ENCODE measurements around the gene PATE1. TPM values are rescaled to one million over a fixed set of nuclear protein-coding genes. Genes with fewer than 3 reads are reported as not detected.
"Not testable (repeated sequence)": the region's sequence is repeated elsewhere in the genome, so short reads cannot be mapped to it uniquely, and the experiment has no call there.

PATE1 gene
- total RNA-seq, result not detected

DNA sequence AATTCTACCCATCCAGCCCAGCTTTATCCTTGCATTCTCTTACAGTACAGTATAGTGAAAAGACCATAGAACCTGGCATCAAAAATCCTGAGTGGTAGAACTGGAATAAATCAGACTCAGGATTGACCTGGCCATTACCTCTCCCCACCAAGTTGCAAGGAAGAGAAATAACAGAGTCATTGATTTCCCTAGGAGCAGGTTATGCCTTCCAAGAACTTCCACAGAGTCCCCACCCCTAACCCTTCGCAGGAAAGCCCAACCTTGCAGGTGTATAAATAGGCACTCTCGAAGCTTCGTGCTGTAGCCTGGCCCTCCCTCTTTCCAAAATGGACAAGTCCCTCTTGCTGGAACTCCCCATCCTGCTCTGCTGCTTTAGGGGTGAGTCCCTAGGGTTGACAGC, at the start of gene PATE1:
PATE1 (plus strand) TSS at position 301 of the 400 bp plus-strand sequence; CDS start at position 327, 26 bp downstream.
- POLR2A ChIA-PET, result no interaction called here
- CTCF ChIA-PET, result no interaction called here

DNA sequence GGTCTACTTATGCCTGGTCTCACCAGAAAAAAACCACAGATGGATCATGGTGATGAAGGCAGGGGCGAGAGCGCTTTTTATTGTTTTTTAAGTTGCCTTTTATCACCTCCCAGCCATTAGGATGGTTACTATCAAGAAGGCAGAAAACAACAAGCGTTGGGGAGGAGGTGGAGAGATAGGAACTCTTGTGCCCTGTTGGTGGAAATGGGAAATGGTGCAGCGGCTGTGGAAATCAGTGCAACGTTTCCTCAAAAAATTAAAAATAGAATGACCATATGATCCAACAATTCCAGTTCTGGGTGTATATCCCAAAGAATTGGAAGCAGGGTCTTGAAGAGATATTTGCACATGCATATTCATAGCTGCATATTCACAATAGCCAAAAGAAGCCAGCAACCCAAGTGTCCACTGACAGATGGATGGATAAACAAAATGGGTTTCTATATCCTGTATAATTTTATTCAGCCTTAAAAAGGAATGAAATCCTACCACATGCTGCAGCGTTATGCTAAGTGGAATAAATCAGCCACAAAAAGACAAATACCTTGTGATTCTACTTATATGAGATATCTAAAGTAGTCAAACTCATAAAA, 45.0 kb upstream of the PATE1 start:
- ChIA-PET POLR2A (no interaction called here), CTCF (no interaction called here)

- POLR2A ChIA-PET, result no interaction called here
These were observed 44.0 kb upstream of the PATE1 start for GRCh38 chr11:125701858-125702621.

DNA sequence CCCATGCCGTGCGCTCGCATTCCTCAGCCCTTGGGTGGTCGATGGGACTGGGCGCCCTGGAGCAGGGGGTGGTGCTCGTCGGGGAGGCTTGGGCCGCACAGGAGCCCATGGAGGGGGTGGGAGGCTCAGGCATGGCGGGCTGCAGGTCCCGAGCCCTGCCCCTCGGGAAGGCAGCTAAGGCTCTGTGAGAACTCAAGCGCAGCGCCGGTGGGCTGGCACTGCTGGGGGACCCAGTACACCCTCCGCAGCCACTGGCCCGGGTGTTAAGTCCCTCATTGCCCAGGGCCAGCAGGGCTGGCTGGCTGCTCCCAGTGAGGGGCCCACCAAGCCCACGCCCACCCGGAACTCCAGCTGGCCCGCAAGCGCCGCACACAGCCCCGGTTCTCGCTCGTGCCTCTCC, 41.4 kb upstream of the PATE1 start:
- POLR2A ChIA-PET, CTCF ChIA-PET: not testable (repeated sequence)

More at GRCh38 chr11:125701858-125702621, 44.0 kb upstream of the PATE1 start:
- CTCF ChIA-PET, result no interaction called here

- POLR2A ChIA-PET, result no interaction called here
- CTCF ChIA-PET, result no interaction called here
These were observed 25.3 kb upstream of the PATE1 start for GRCh38 chr11:125720781-125721180.

- POLR2A ChIA-PET, result no interaction called here
These were observed 22.0 kb upstream of the PATE1 start for GRCh38 chr11:125724125-125724524.

DNA sequence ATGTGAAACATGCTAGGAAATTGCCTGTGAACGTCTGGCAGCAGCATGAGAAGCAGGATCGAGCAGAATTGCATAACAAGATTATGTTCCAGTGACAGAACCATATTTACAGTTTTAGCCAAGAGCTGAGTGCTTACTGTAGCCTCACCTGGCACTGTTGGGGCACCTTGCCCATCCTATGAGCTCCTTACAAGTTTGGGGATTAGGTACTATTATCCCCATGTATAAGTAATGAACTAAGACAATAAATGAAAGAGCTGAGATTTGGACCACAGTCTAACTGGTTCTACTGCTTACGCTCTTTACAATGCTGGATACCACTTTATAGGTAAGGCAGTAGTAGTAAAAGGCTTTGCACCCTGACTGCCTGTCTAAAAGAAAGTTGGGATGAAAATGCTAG, 17.1 kb upstream of the PATE1 start:
- CTCF ChIA-PET, result no interaction called here

More at GRCh38 chr11:125724125-125724524, 22.0 kb upstream of the PATE1 start:
- CTCF ChIA-PET, result no interaction called here

DNA sequence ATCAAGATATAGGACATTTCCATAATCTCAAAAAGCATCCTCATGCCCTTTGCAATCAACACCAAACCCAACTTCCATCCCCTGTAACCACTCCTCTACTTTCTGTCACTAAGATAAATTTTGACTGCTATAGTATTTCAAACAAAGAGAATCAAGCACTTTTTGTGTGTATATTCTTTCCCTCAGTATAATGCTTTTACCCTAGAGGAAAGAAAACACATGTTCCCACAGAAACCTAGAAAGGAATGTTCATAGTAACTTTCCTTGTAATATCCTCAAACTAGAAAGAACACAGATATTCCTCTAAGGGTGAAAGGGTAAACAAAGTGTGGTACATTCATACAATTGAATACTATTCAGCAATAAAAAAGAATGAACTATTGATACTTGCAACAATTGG, 5.5 kb upstream of the PATE1 start:
- CTCF ChIA-PET, result no interaction called here
- POLR2A ChIA-PET, result no interaction called here

More for the DNA sequence above, 17.1 kb upstream of the PATE1 start:
- POLR2A ChIA-PET, result no interaction called here

DNA sequence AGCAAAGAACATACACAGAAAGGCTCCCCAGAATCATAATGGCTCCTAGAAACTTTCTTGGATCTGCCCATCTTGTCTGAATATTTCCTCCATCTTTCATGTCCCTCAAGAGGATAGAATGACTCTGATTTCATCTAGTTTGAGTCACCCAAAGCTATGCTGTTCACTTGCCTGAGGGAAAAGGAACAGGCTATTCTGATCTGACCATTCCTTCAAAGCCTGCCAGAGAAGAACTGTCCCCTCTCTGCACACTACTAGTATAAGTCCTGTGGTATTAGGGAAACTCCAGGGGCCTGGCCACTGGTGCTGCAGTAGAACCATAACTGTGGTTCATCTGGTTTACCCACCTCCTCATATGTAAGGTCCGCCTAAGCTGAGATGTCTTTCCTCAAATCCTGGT, 2.4 kb upstream of the PATE1 start:
- ChIA-PET CTCF (no interaction called here), POLR2A (no interaction called here)

- ChIA-PET POLR2A (no interaction called here), CTCF (no interaction called here)
These were observed 4.5 kb downstream of the PATE1 start for GRCh38 chr11:125750629-125751028.

DNA sequence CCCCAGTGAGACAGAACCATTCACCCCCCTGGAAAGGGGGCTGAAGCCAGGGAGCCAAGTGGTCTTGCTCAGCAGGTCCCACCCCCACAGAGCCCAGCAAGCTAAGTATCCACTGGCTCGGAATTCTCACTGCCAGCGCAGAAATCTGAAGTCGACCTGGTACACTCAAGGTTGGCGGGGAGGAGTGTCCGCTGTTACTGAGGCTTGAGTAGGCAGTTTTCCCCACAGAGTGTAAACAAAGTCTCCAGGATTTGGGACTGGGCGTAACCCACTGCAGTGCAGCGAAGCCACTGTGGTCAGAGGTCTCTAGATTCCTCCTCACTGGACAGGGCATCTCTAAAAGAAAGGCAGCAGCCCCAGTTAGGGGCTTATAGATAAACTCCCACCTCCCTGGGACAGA, 10.0 kb downstream of the PATE1 start:
- CTCF ChIA-PET, result no interaction called here
- POLR2A ChIA-PET, result no interaction called here

DNA sequence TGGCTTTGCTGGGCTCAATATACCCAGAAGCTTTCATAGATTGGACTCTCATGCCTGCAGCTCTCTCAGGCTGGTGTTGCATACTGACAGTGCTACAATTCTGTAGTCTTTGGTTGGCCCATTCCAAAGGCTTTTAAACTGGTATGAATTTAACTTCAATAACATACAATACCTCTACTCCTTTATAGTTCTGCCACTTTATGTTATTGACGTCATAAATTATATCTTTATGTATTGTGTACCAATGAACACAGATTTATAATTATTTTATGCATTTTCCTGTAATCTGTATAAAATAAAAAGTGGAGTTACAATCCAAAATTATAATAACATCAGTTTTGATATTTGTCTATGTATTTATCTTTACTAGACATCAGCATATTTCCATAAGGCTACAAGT, 16.4 kb downstream of the PATE1 start:
- ChIA-PET POLR2A (no interaction called here), CTCF (no interaction called here)

- POLR2A ChIA-PET, result no interaction called here
These were observed 17.4 kb downstream of the PATE1 start for GRCh38 chr11:125763483-125763882.

DNA sequence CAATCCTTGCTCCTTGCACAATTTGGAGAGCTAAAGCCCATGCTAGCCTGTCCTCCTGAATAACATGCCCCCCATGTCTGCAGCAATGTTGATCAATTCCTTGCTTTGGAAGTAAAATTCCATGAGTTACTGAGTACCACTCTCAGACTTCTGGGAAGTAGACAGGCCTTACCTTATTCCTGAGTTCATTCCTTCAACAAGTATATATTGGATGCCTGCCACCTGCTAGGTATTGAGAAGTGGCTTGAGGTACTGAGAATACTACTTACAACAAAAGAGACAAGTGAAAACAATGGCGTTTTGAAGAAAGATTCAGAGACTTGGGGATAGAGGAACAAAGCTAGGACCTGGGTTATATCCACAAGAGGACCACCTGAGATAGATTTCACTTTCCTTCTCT, 20.2 kb downstream of the PATE1 start:
- POLR2A ChIA-PET, result no interaction called here
- CTCF ChIA-PET, result no interaction called here

More at GRCh38 chr11:125763483-125763882, 17.4 kb downstream of the PATE1 start:
- CTCF ChIA-PET, result no interaction called here

GRCh38 chr11:125768336-125769046, 22.4 kb downstream of the PATE1 start:
- ChIA-PET CTCF (no interaction called here), POLR2A (no interaction called here)

- ChIA-PET CTCF (interaction anchor here (0.6 kb wide), 1 partner anchor 403 kb away, joined by 4 read pairs; no protein-coding TSS in a partner anchor), POLR2A (no interaction called here)
These were observed 24.5 kb downstream of the PATE1 start for GRCh38 chr11:125770583-125770982.

- ChIA-PET POLR2A (no interaction called here), CTCF (no interaction called here)
These were observed 26.9 kb downstream of the PATE1 start for GRCh38 chr11:125772834-125773505.

DNA sequence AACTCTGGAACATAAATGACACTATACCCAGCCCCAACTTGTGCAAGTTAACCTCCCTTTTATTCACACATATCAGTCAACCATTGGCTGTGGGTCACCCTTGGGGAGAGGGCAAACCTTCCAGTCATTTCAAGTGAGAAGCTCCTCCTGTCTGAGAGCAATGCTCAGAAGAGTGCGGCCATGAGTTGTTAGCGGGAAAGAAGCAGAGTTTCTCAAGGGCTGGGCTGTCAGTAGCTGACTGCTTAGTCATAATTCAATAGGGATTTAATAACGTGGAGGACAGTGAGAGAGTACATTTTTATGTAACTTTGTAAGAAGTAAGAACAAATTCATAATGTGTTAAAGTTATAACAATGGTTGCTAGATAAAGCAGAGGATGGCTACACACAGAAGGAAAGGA, 27.4 kb downstream of the PATE1 start:
- ChIA-PET POLR2A (no interaction called here), CTCF (no interaction called here)

GRCh38 chr11:125777309-125777708, 31.2 kb downstream of the PATE1 start:
- ChIA-PET POLR2A (no interaction called here), CTCF (no interaction called here)

- POLR2A ChIA-PET, result no interaction called here
These were observed 32.6 kb downstream of the PATE1 start, which contains the start of gene PATE2 for GRCh38 chr11:125778728-125779127. Gene PATE2, minus strand, starts transcription at chr11:125778828. Its CDS starts 55 bp downstream, at chr11:125778773.

GRCh38 chr11:125784678-125785077, 38.6 kb downstream of the PATE1 start:
- POLR2A ChIA-PET, result no interaction called here
- CTCF ChIA-PET, result no interaction called here

More at GRCh38 chr11:125778728-125779127, 32.6 kb downstream of the PATE1 start, which contains the start of gene PATE2:
- CTCF ChIA-PET, result no interaction called here
